Spleen (tissue), 13 donors: Measurements from ENCODE around the gene TIGD3. TPM values are rescaled to one million over a fixed set of nuclear protein-coding genes. Genes with fewer than 3 reads are reported as not detected.

Experiments
- DNase-seq: peaks from one replicate; pipeline ENCODE4 v3.0.0-alpha.2; 2020
- H3K27ac ChIP-seq, 8 donors: fragments of 200-600 bp; sonication (generic) in 7 of 8; 1 replicate in 4 of 8; 2 replicates in 4 of 8; pipeline versions ENCODE4 v1.5.0 to v1.8.0; 2016 to 2021; ENCODE audit warnings: inconsistent platforms in 4 of 8, mild to moderate bottlenecking in 4 of 8, moderate library complexity in 1 of 8
- H3K27me3 ChIP-seq, 7 donors: fragments of 200-600 bp; sonication (generic) in 6 of 7; replicated peaks in 1 of 7; 1 replicate in 4 of 7; 2 replicates in 3 of 7; pipeline versions ENCODE4 v1.5.0 to v1.8.0; 2016 to 2021; ENCODE audit warnings: inconsistent platforms in 3 of 7, mild to moderate bottlenecking in 1 of 7
- H3K36me3 ChIP-seq, 6 donors: fragments of 200-600 bp; sonication (generic) in 5 of 6; 1 replicate in 4 of 6; 2 replicates in 2 of 6; pipeline versions ENCODE4 v1.5.0 to v1.8.0; 2016 to 2021; ENCODE audit warnings: inconsistent platforms in 2 of 6
- H3K4me1 ChIP-seq, 6 donors: fragments of 200-600 bp; sonication (generic) in 5 of 6; 1 replicate in 3 of 6; 2 replicates in 3 of 6; pipeline versions ENCODE4 v1.5.0 to v1.8.0; 2016 to 2021; ENCODE audit warnings: inconsistent platforms in 3 of 6
- H3K4me3 ChIP-seq, 8 donors: fragments of 200-600 bp; sonication (generic) in 7 of 8; 1 replicate in 4 of 8; 2 replicates in 4 of 8; pipeline versions ENCODE4 v1.5.0 to v1.8.0; 2016 to 2021; ENCODE audit warnings: inconsistent platforms in 4 of 8, mild to moderate bottlenecking in 4 of 8, moderate library complexity in 2 of 8
- H3K9me3 ChIP-seq, 8 donors: fragments of 200-600 bp; sonication (generic) in 7 of 8; 1 replicate in 4 of 8; 2 replicates in 4 of 8; pipeline versions ENCODE4 v1.5.0 to v1.8.0; 2016 to 2021; ENCODE audit warnings: inconsistent platforms in 4 of 8
- CTCF ChIP-seq, 11 experiments: fragments of 200-600 bp in 7 of 11; fragments of 450-650 bp in 4 of 11; sonication (generic) in 4 of 11; IDR thresholded peaks in 8 of 11; conservative IDR thresholded peaks in 3 of 11; 1 replicate in 7 of 11; 2 replicates in 4 of 11; pipeline versions ENCODE4 v1.4.0 to v1.8.0; 2016 to 2021; ENCODE audit warnings: antibody characterized with exemption in 11 of 11, inconsistent platforms in 4 of 11, mild to moderate bottlenecking in 1 of 11
- POLR2A ChIP-seq, 3 donors: fragments of 450-650 bp; IDR thresholded peaks; one replicate each; pipeline ENCODE4 v1.5.1; 2017; ENCODE audit warnings: antibody characterized with exemption in 3 of 3, mild to moderate bottlenecking in 1 of 3
- POLR2AphosphoS5 ChIP-seq, 3 donors: sonication (generic); formaldehyde crosslinking; IDR thresholded peaks; one replicate each; pipeline ENCODE4 v1.5.1; 2017; ENCODE audit warnings: antibody characterized with exemption in 3 of 3
- WGBS, 5 donors: extraction: QIAGEN DNeasy Blood & Tissue Kit in 3 of 5; methylation state at CpG; one replicate each; pipeline versions ENCODE4 v1.1.5 to v1.1.7; 2013 to 2018; 5-methylcytosine and 5-hydroxymethylcytosine counted together
- intact Hi-C: fragments of 100-400 bp; cut with DNase I; formaldehyde crosslinking; loops from one replicate; pipeline ENCODE4 v1.15.0; 2023; ENCODE audit warnings: low total_unique reads
- long read RNA-seq, 2 donors: transcript quantifications; one replicate each; lab custom pipeline, GENCODE V29; 2026
- polyA plus RNA-seq, 3 donors: library from polyadenylated mRNA; stranded (reverse); fragments of 200-250 nt; gene quantifications; one replicate each; pipeline ENCODE4 v1.2.1, GENCODE V29; 2013
- total RNA-seq, 7 donors: library from RNA; depleted of rRNA in 3 of 7; stranded (reverse); fragments of >200 nt in 3 of 7; fragmentation: NEBNext Ultra II Directional in 4 of 7; extraction: Animal tissue kit (Norgen Biotek cat#: 25700) in 4 of 7; gene quantifications; one replicate each; pipeline versions ENCODE4 v1.1.0 to v1.2.1, GENCODE V29; 2016 to 2021
- donor health status: healthy with polysubstance abuse.
- donor health status: DM: no; HTN: no; CAD: no; lungs with moderate emphysema.
- donor health status: DM: no; HTN: no; CAD: no.
- donor health status: Bipolar disorder and iron deficiency.
- donor health status: healthy.
- donor health status: DM: no; HTN: no; CAD: no.
- donor health status: DM: yes; HTN: yes; CAD: no.

The TIGD3 gene
- total RNA-seq, result 1 to 10 TPM in 2 of 7 donors, under 1 TPM in 5; 0.56 to 2.7 (median 0.79) TPM
- polyA plus RNA-seq, result 1 to 10 TPM; 1.1 to 2.1 (median 1.4) TPM
- long read RNA-seq, donor 1, result 0 reads
- long read RNA-seq, donor 2, result 0 reads

GRCh38 chr11:65354265-65355012 lies at the start of gene TIGD3:
Gene TIGD3, plus strand, starts transcription at chr11:65354751. Its CDS starts 1,058 bp downstream, at chr11:65355809.
- Histone ChIP-seq H3K9me3 (no peaks in the 10 kb centered on the region), H3K36me3 (peaks cover 0 to 35% (median 33%) of the 10 kb centered on the region in 6 donors), H3K27me3 (peaks cover 0 to 22% (median 0%) of the 10 kb centered on the region in 7 donors), H3K4me1 (peaks cover 14 to 31% (median 21%) of the 10 kb centered on the region in 6 donors), H3K4me3 (peak within 1 kb of the TSS; percentile 69 to 91 (median 80)), H3K27ac (peak within 1 kb of the TSS; percentile 29 to 85 (median 79))
- DNase-seq, result peak; percentile 98
- 0 to 1% (median 0%) methylated on average over 22 to 79 of the region's 79 CpGs for WGBS, 5 donors
- intact Hi-C loops, result no loop called here
- peak; percentile 71 to 87 (median 79) for TF ChIP-seq POLR2AphosphoS5 (IDR thresholded peaks at IDR 0.05)
- peak in 2 of 11 experiments; percentile 13 for TF ChIP-seq CTCF (IDR thresholded peaks at IDR 0.05 in 8 of 11, conservative IDR thresholded peaks at IDR 0.05 in 3 of 11)
- peak in 1 of 3 donors; percentile 65 for TF ChIP-seq POLR2A (IDR thresholded peaks at IDR 0.05)

- H3K4me1 ChIP-seq, result peaks cover 30 to 62% (median 48%) of the 10 kb centered on the region in 6 donors
- no peak for DNase-seq
These were observed 48.9 kb upstream of the TIGD3 start for GRCh38 chr11:65305501-65306268.

GRCh38 chr11:65307298-65308229 lies 47.0 kb upstream of the TIGD3 start:
- Histone ChIP-seq H3K36me3 (peaks cover 0 to 33% (median 0%) of the 10 kb centered on the region in 6 donors), H3K4me1 (peaks cover 20 to 62% (median 46%) of the 10 kb centered on the region in 6 donors), H3K9me3 (no peaks in the 10 kb centered on the region), H3K27me3 (no peaks in the 10 kb centered on the region), H3K4me3 (no peak overlapping the region), H3K27ac (peak overlapping the region; percentile 36 to 82 (median 70))
- TF ChIP-seq POLR2A (IDR thresholded peaks at IDR 0.05) (no peak), POLR2AphosphoS5 (IDR thresholded peaks at IDR 0.05) (no peak), CTCF (IDR thresholded peaks at IDR 0.05 in 8 of 11, conservative IDR thresholded peaks at IDR 0.05 in 3 of 11) (no peak)
- 69 to 89% (median 78%) methylated on average over 6 of the region's 6 CpGs for WGBS, 5 donors
- intact Hi-C loops, result no loop called here
- DNase-seq, result no peak

More at GRCh38 chr11:65305501-65306268, 48.9 kb upstream of the TIGD3 start:
- H3K27me3 ChIP-seq, result no peaks in the 10 kb centered on the region
- TF ChIP-seq POLR2AphosphoS5 (IDR thresholded peaks at IDR 0.05), result peak in 1 of 3 donors; percentile 7
- TF ChIP-seq POLR2A (IDR thresholded peaks at IDR 0.05), result no peak
- peaks cover 0 to 33% (median 0%) of the 10 kb centered on the region in 6 donors for H3K36me3 ChIP-seq
- no peaks in the 10 kb centered on the region for H3K9me3 ChIP-seq
- H3K4me3 ChIP-seq, result no peak overlapping the region
- intact Hi-C loops, result no loop called here
- H3K27ac ChIP-seq, result peak overlapping the region in 1 of 8 donors; percentile 18
- 94% methylated on average over 17 of the region's 17 CpGs for WGBS, 5 donors
